Measurements from ENCODE around the gene NEURL1B.

The NEURL1B gene

DNA sequence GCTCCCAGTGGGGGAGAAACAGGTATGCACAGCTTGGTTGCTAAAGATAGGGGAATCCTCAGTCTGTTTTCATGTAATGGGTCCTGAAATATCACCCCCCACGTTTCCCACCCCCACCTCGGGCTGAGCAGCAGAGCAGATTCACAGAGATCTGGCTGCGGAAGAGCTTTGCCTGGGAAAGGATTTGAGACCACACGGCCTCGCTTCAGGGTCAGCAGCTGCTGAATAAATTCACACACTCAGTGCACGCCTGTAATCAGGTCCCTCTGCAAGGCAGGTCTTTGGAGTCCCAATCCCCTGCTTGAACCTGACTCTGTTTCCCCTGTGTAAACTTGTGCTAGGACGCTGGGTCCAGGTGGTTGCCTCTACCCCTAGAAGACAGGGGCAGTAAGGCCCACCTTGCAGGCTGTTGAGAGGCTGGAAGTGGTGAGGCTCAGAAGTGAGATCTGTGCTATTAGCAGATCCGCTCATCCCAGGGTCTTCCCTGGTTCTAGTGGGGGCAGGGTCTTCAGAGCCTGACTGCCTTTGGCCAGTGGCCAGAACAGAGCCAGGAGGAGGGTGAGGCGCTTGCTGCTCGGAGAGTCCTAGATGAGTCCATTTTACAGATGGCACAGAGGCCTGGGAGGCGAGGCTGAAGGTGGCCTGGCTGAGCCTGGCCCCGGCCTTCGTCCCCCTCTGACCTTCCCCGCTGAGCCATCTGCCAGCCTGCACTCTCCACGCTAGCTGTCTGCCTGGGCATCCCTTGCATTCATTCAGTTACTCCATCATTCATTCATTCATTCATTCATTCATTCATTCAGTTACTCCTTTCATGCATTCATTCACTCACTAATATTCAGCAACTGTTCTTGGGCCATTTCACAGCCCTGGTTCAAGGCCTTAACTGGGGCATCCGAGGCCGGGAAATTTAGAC is 16.7 kb upstream of the NEURL1B start:
- Histone ChIP-seq H3K9me3 (ENCODE audit: control insufficient read depth, insufficient read depth, low read depth, low read length) (no peaks in the 10 kb centered on the region), H3K27ac (ENCODE audit: low read depth, low read length) (no peak overlapping the region), H3K9ac (ENCODE audit: low read length) (no peak overlapping the region), H3K4me3 (ENCODE audit: low read depth, low read length) (no peak overlapping the region), H3K36me3 (ENCODE audit: control insufficient read depth, insufficient read depth, low read length) (no peaks in the 10 kb centered on the region), H3K27me3 (ENCODE audit: control insufficient read depth, insufficient read depth, low read length) (peaks cover 22% of the 10 kb centered on the region; the same call in 1 of the 2 replicates), H3K4me1 (ENCODE audit: control insufficient read depth, insufficient read depth, low read length) (peaks cover 25% of the 10 kb centered on the region)

DNA sequence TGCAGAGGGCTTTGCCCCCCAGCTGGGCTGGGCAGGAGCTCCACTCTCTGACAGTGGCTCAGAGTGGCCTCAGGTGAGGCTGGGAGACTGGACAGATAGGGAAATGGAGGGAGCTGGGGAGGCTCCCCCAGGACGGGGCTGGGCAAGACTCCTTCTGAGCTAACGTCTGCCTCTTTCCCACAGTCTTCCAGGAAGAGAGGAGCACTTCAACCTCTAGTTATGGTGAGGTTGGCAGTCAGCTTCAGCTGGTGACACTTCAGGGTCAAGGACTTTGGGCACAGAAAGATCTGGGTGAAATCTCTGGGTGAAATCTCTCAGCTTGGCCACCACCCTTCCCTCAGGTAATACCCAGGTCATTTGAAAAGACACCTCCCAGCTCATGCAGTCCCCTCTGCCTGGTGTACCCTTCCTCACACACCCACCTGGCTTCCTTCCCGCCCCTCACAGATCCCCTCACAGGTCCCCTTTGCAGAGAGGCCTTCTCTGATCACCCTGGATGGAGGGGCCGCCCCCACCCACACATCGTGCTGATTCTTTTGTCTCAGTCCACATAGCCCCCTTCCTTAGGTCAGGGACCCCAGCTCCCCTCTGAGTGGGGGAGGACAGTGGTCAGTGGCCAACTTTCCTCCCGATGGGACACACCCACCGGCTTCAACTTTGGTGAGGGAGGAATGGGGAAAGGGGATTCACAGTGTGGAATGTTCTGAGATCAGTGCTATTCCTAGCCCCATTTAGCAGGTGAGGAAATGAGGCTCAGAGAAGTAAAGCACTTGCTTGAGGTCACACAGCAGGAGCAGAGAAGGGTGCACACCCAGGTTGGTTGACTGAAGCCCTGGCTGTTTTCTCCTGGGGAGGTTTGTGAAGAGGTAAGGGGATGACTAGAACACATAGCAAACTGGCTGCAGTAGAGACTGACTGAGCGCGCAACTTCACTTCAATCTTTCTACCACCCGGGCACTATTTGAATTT is 15.8 kb upstream of the NEURL1B start:
- Histone ChIP-seq H3K27ac (ENCODE audit: low read depth, low read length) (no peak overlapping the region), H3K9me3 (ENCODE audit: control insufficient read depth, insufficient read depth, low read depth, low read length) (no peaks in the 10 kb centered on the region), H3K4me3 (ENCODE audit: low read depth, low read length) (no peak overlapping the region), H3K27me3 (ENCODE audit: control insufficient read depth, insufficient read depth, low read length) (peaks cover 22% of the 10 kb centered on the region; the same call in 1 of the 2 replicates), H3K4me1 (ENCODE audit: control insufficient read depth, insufficient read depth, low read length) (peaks cover 25% of the 10 kb centered on the region), H3K9ac (ENCODE audit: low read length) (no peak overlapping the region), H3K36me3 (ENCODE audit: control insufficient read depth, insufficient read depth, low read length) (no peaks in the 10 kb centered on the region)

DNA sequence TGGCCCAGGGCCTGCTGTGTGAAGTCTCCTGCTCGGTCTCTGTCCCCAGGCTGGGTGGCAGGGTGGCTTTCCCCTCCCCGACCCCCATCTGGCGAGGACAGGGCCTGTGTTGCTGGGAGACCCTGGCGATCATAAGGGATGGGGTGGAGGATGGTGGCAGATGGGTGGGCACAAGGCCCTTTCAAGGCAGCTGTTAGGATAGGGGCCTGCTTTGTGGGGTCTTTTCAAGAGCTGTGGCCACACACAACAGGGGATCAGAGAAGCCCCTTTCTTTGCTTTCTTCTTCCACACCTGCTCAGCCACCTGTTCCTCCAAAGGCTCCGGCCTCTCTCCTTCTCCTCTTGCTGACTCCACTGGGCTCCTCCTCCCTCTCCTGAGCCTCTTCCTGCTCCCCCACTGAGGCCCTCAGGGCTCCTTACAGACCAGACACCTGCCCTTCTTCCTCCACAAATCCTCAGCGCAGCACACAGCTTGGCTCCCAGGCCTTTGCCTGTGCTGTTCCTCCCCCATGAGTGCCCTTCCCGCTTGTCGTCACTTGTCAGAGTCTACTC is 15.0 kb upstream of the NEURL1B start:
- Histone ChIP-seq H3K36me3 (ENCODE audit: control insufficient read depth, insufficient read depth, low read length) (no peaks in the 10 kb centered on the region), H3K27me3 (ENCODE audit: control insufficient read depth, insufficient read depth, low read length) (peaks cover 27% of the 10 kb centered on the region; the same call in 1 of the 2 replicates), H3K4me3 (ENCODE audit: low read depth, low read length) (no peak overlapping the region), H3K9me3 (ENCODE audit: control insufficient read depth, insufficient read depth, low read depth, low read length) (no peaks in the 10 kb centered on the region), H3K9ac (ENCODE audit: low read length) (no peak overlapping the region), H3K4me1 (ENCODE audit: control insufficient read depth, insufficient read depth, low read length) (peaks cover 32% of the 10 kb centered on the region), H3K27ac (ENCODE audit: low read depth, low read length) (no peak overlapping the region)

DNA sequence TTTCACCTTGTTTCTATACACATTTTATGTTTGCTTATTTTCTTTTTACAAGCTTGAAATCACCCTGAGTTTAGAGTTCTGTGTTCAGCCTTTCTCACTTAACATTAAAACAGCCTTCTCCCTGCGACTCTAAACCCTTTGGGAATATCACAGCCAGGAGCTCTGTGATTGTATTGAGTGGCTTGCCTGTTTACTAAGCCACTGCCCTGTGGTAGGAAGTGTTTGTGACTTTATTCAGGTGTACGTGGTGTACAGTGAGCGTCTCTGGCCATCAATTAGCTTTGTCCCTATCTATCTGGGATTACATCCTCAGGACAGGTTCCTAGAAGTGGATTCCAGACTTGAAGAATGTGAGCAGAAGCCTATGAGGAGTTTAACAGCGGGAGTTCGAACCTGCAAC is 11.0 kb upstream of the NEURL1B start:
- H3K9me3 ChIP-seq (ENCODE audit: control insufficient read depth, insufficient read depth, low read depth, low read length): no peaks in the 10 kb centered on the region
- no peak overlapping the region for H3K9ac ChIP-seq (ENCODE audit: low read length)
- H3K4me3 ChIP-seq (ENCODE audit: low read depth, low read length): no peak overlapping the region
- H3K27ac ChIP-seq (ENCODE audit: low read depth, low read length): no peak overlapping the region
- H3K27me3 ChIP-seq (ENCODE audit: control insufficient read depth, insufficient read depth, low read length): peaks cover 22% of the 10 kb centered on the region; the same call in 1 of the 2 replicates
- H3K4me1 ChIP-seq (ENCODE audit: control insufficient read depth, insufficient read depth, low read length): peaks cover 30% of the 10 kb centered on the region
- H3K36me3 ChIP-seq (ENCODE audit: control insufficient read depth, insufficient read depth, low read length): no peaks in the 10 kb centered on the region

DNA sequence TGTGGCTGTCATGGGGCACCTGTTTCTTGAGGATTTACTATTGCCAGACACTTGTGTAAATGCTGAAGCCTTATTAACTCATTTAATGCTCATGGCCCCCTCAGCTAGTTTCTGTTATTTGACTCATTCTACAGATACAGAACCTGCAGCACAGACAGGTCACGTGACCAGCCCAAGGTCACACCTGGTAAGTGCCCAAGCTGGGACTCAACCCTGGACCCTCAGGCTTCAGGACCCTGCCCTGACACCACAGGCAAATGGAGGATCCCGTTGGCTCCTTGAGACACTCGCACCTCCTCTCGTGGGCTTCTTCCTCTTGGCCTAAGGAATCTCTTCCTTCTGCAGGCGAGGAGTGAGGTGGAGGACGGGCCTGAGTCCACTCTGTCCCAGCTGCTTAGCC is 10.6 kb upstream of the NEURL1B start:
- H3K27me3 ChIP-seq (ENCODE audit: control insufficient read depth, insufficient read depth, low read length): peaks cover 18% of the 10 kb centered on the region; the same call in 1 of the 2 replicates
- H3K4me1 ChIP-seq (ENCODE audit: control insufficient read depth, insufficient read depth, low read length): peaks cover 28% of the 10 kb centered on the region
- H3K9me3 ChIP-seq (ENCODE audit: control insufficient read depth, insufficient read depth, low read depth, low read length): no peaks in the 10 kb centered on the region
- no peak overlapping the region for H3K9ac ChIP-seq (ENCODE audit: low read length)
- H3K27ac ChIP-seq (ENCODE audit: low read depth, low read length): no peak overlapping the region
- H3K4me3 ChIP-seq (ENCODE audit: low read depth, low read length): no peak overlapping the region
- H3K36me3 ChIP-seq (ENCODE audit: control insufficient read depth, insufficient read depth, low read length): no peaks in the 10 kb centered on the region

DNA sequence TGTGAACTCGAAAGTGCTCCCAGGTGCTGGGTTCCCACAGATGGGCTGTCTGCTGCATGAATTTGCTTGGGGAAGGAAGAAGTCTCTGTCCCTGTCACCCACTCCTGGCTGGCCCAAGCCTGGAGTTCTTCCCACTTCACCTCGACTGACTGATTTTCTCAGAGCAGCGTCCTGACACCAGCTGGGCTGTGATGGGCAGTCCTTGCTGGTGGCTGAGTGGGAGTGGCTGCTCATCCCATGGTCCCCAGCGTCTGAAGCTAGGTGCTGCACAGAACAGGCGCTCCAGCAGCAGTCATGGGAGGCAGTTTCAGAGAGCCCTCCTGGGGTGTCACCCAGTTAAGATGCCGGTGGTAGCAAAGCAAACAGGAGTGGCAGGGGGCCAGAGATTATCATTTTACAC is 10.1 kb upstream of the NEURL1B start:
- peaks cover 23% of the 10 kb centered on the region for H3K4me1 ChIP-seq (ENCODE audit: control insufficient read depth, insufficient read depth, low read length)
- H3K27ac ChIP-seq (ENCODE audit: low read depth, low read length): no peak overlapping the region
- no peaks in the 10 kb centered on the region for H3K36me3 ChIP-seq (ENCODE audit: control insufficient read depth, insufficient read depth, low read length)
- no peak overlapping the region for H3K4me3 ChIP-seq (ENCODE audit: low read depth, low read length)
- peaks cover 15% of the 10 kb centered on the region; the same call in 1 of the 2 replicates for H3K27me3 ChIP-seq (ENCODE audit: control insufficient read depth, insufficient read depth, low read length)
- no peak overlapping the region for H3K9ac ChIP-seq (ENCODE audit: low read length)
- no peaks in the 10 kb centered on the region for H3K9me3 ChIP-seq (ENCODE audit: control insufficient read depth, insufficient read depth, low read depth, low read length)

DNA sequence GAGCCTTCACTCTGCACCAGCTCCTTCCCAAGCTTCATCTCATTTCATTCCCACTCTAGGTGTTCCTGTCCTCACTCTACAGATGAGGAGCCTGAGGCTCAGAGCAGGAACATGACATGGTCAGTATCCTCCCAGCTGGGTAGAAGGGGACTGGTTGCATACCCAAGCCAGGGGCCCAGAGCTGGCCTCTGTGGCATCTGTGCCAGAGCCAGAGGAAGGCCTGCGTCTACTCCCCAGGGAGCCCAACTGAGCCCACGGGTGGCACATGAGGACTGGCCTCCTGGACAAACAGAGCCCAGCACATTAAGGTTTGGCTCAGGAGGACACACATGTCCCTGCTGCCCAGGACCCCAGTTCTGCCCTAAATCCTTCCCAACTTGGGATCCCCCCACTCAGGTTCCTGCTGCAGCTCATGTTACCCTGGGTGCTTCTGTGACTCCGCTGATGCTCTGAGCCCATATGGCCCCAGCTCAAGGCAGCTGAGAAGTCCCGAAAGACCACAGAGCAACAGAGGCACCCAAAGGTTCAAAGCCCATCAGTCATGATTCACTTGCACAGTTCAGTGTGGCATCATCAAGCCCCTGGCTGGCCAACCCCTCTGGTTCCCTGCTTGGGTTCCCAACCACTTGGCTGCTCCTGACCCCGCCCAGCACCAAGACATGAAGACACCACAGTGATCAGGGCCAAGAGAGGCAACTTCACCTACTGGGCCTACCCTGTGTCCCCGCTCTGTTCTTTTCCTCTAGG is 8.5 kb upstream of the NEURL1B start:
- H3K9ac ChIP-seq (ENCODE audit: low read length): no peak overlapping the region
- H3K4me3 ChIP-seq (ENCODE audit: low read depth, low read length): no peak overlapping the region
- peaks cover 12% of the 10 kb centered on the region for H3K4me1 ChIP-seq (ENCODE audit: control insufficient read depth, insufficient read depth, low read length)
- H3K27me3 ChIP-seq (ENCODE audit: control insufficient read depth, insufficient read depth, low read length): peaks cover 7% of the 10 kb centered on the region; the same call in 1 of the 2 replicates
- no peaks in the 10 kb centered on the region for H3K9me3 ChIP-seq (ENCODE audit: control insufficient read depth, insufficient read depth, low read depth, low read length)
- no peaks in the 10 kb centered on the region for H3K36me3 ChIP-seq (ENCODE audit: control insufficient read depth, insufficient read depth, low read length)
- no peak overlapping the region for H3K27ac ChIP-seq (ENCODE audit: low read depth, low read length)

DNA sequence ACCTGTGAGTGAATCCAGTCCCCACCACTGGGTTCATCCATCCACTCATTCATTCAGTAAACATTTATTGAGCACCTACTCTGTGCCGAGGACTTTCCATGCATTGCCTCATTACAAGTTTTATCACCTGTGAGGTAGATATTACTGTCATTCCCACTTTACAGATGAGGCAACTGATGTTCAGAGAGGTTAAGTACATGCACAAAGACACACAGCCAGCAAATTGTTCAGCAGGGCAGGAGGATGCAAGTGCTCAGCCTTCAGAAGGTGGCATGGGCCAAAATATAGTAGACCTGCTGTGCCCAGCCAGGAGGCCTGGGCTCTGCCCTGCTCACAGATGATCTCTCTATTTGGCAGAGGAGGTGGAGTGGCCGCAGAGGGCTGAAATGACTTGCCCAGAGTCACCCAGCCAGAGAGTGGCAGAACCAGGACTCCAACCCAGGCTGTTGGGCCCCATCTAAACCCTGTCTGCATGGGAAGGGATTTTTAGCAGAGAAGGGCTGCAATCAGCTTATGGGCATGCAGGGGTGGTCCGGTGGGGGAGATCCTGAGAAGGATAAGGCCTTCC is 7.6 kb upstream of the NEURL1B start:
- H3K27ac ChIP-seq (ENCODE audit: low read depth, low read length): no peak overlapping the region
- no peaks in the 10 kb centered on the region for H3K36me3 ChIP-seq (ENCODE audit: control insufficient read depth, insufficient read depth, low read length)
- peaks cover 15% of the 10 kb centered on the region; the same call in 1 of the 2 replicates for H3K27me3 ChIP-seq (ENCODE audit: control insufficient read depth, insufficient read depth, low read length)
- H3K4me3 ChIP-seq (ENCODE audit: low read depth, low read length): no peak overlapping the region
- no peak overlapping the region for H3K9ac ChIP-seq (ENCODE audit: low read length)
- H3K4me1 ChIP-seq (ENCODE audit: control insufficient read depth, insufficient read depth, low read length): peaks cover 11% of the 10 kb centered on the region
- H3K9me3 ChIP-seq (ENCODE audit: control insufficient read depth, insufficient read depth, low read depth, low read length): no peaks in the 10 kb centered on the region

DNA sequence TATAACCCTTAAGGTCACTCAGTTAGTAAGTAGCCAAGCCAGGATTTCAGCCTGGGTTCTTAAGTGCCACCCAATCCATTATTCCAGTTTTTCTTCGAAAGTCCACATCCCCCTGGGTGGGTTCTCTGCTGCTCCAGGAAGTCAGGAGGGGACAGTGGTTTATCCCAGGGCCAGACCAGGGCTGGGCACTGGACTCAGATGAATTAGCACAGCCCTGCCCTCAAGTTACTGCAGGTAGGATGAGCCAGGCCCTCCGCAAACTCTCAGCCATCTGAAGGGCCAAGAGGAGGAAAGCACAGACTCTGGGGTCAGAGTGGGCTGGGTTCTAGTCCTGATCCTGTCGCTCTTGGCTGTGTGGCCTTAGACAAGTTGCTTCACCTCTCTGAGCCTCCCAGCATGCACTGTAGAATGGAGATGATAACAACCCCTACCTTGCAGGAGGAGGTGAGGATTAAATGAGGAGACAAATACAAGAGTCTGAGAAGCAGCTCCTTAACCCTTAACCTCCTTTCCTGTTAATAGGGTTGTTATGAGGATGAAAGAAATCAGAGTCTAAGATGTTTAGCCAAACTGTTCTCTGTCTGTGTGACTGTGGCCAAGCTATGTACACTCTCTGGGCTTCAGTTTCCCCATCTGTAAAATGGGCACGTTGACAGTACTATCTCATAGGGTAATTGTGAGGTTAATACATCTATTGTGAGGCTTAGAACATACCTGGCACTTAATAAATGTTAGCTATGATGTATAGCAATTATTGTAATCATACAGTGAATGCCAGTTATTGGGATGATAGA is 6.8 kb upstream of the NEURL1B start:
- Histone ChIP-seq H3K4me3 (ENCODE audit: low read depth, low read length) (no peak overlapping the region), H3K27ac (ENCODE audit: low read depth, low read length) (no peak overlapping the region), H3K4me1 (ENCODE audit: control insufficient read depth, insufficient read depth, low read length) (peaks cover 13% of the 10 kb centered on the region), H3K9ac (ENCODE audit: low read length) (no peak overlapping the region), H3K27me3 (ENCODE audit: control insufficient read depth, insufficient read depth, low read length) (peaks cover 15% of the 10 kb centered on the region; the same call in 1 of the 2 replicates), H3K36me3 (ENCODE audit: control insufficient read depth, insufficient read depth, low read length) (no peaks in the 10 kb centered on the region), H3K9me3 (ENCODE audit: control insufficient read depth, insufficient read depth, low read depth, low read length) (no peaks in the 10 kb centered on the region)
